HepG2 (cell line): Measurements from ENCODE around the gene CAPN3.

Experiments used
- RNF2 ChIP-seq: fragments of 450-650 bp; conservative IDR thresholded peaks from 2 replicates; pipeline ENCODE4 v1.6.1; 2016; ENCODE audit warnings: low read depth
- ZNF292 ChIP-seq: sonication (generic); formaldehyde crosslinking; IDR thresholded peaks from 2 replicates; pipeline ENCODE4 v1.8.1; 2022; ENCODE audit warnings: mild to moderate bottlenecking, low read depth, missing genetic modification reagents, borderline replicate concordance
- TF ChIP-seq, protein P1 (sequence below): sonication (generic); formaldehyde crosslinking; IDR thresholded peaks from 2 replicates; pipeline ENCODE4 v1.5.0; 2020; ENCODE audit warnings: mild to moderate bottlenecking, missing genetic modification reagents, moderate library complexity
- TF ChIP-seq, protein P2 (sequence below): sonication (generic); formaldehyde crosslinking; IDR thresholded peaks from 2 replicates; pipeline ENCODE4 v1.5.0; 2020; ENCODE audit warnings: missing genetic modification reagents

DNA sequence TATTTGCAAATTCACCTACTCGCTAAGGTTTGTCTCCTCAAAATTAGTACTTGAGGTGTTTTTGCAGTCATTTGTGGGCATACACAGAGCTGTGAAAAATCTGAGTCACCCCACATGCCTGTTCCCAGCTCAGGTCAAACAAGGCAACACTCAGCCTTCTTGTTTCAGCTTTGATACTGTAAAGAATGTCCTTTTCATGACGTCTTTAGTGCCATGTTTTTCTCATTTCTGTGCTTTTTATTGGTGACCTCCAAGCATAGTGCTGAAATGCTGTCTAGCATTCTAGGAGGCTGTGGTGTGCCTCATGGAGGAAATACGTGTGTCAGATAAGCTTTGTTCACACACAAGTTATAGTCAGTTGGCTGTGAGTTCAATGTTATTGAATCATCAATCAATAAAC lies 8.8 kb downstream of the CAPN3 start:
- TF ChIP-seq, protein P1, sequence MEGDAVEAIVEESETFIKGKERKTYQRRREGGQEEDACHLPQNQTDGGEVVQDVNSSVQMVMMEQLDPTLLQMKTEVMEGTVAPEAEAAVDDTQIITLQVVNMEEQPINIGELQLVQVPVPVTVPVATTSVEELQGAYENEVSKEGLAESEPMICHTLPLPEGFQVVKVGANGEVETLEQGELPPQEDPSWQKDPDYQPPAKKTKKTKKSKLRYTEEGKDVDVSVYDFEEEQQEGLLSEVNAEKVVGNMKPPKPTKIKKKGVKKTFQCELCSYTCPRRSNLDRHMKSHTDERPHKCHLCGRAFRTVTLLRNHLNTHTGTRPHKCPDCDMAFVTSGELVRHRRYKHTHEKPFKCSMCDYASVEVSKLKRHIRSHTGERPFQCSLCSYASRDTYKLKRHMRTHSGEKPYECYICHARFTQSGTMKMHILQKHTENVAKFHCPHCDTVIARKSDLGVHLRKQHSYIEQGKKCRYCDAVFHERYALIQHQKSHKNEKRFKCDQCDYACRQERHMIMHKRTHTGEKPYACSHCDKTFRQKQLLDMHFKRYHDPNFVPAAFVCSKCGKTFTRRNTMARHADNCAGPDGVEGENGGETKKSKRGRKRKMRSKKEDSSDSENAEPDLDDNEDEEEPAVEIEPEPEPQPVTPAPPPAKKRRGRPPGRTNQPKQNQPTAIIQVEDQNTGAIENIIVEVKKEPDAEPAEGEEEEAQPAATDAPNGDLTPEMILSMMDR (CRISPR knock-in tag): no peak
- TF ChIP-seq ZNF292 (no peak), RNF2 (no peak)
- TF ChIP-seq, protein P2, sequence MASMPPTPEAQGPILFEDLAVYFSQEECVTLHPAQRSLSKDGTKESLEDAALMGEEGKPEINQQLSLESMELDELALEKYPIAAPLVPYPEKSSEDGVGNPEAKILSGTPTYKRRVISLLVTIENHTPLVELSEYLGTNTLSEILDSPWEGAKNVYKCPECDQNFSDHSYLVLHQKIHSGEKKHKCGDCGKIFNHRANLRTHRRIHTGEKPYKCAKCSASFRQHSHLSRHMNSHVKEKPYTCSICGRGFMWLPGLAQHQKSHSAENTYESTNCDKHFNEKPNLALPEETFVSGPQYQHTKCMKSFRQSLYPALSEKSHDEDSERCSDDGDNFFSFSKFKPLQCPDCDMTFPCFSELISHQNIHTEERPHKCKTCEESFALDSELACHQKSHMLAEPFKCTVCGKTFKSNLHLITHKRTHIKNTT: no peak
